ENCODE data around the gene EPYC. TPM values are rescaled to one million over a fixed set of nuclear protein-coding genes. Genes with fewer than 3 reads are reported as not detected.
A peak's percentile ranks its signal among the peaks of the same experiment; 100 is the strongest.

EPYC gene
- total and polyA plus RNA-seq, 4 donors: not detected

GRCh38 chr12:90954428-90954827 is 50.3 kb downstream of the EPYC start:
- H3K9me3 ChIP-seq (ENCODE audit: control insufficient read depth in 4 of 4, low read length in 3 of 4): no peaks in the 10 kb centered on the region
- no peak for TF ChIP-seq FOXA1 (IDR thresholded peaks at IDR 0.05)
- TF ChIP-seq GABPA (IDR thresholded peaks at IDR 0.05 in 1 of 2, conservative IDR thresholded peaks at IDR 0.05 in 1 of 2): no peak
- TF ChIP-seq RAD21 (IDR thresholded peaks at IDR 0.05): no peak
- no peak for TF ChIP-seq HNF4A (conservative IDR thresholded peaks at IDR 0.05)
- TF ChIP-seq RXRA (IDR thresholded peaks at IDR 0.05): no peak
- no peak for TF ChIP-seq YY1 (IDR thresholded peaks at IDR 0.05)
- TF ChIP-seq FOXA2 (IDR thresholded peaks at IDR 0.05): no peak
- no peak for TF ChIP-seq CTCF (IDR thresholded peaks at IDR 0.05; ENCODE audit: low read depth, low read length, missing input control)
- no peak for TF ChIP-seq ATF3 (IDR thresholded peaks at IDR 0.05)
- TF ChIP-seq ZBTB33 (IDR thresholded peaks at IDR 0.05): no peak
- no peak for TF ChIP-seq HNF4G (IDR thresholded peaks at IDR 0.05)
- no peak for TF ChIP-seq SP1 (IDR thresholded peaks at IDR 0.05)
- no peak overlapping the region for H3K4me3 ChIP-seq (ENCODE audit: low read depth in 1 of 3, low read length in 3 of 3)
- no peak overlapping the region for H3K9ac ChIP-seq (ENCODE audit: low read depth in 1 of 2, low read length in 2 of 2)
- H3K27me3 ChIP-seq (ENCODE audit: control insufficient read depth in 4 of 4, insufficient read depth in 4 of 4, low read length in 3 of 4): no peaks in the 10 kb centered on the region
- H3K27ac ChIP-seq (ENCODE audit: low read depth in 1 of 2, low read length in 2 of 2): no peak overlapping the region
- H3K4me1 ChIP-seq (ENCODE audit: control insufficient read depth in 4 of 4, insufficient read depth in 4 of 4, low read length in 3 of 4): no peaks in the 10 kb centered on the region
- no peak for DNase-seq (ENCODE audit: low spot score)
- 98% methylated on average over 25 of the region's 25 CpGs for WGBS
- H3K36me3 ChIP-seq (ENCODE audit: control insufficient read depth in 4 of 4, insufficient read depth in 3 of 4, low read depth in 1 of 4, low read length in 3 of 4): no peaks in the 10 kb centered on the region

- H3K27me3 ChIP-seq (ENCODE audit: control insufficient read depth in 4 of 4, insufficient read depth in 4 of 4, low read length in 3 of 4): no peaks in the 10 kb centered on the region
- H3K4me1 ChIP-seq (ENCODE audit: control insufficient read depth in 4 of 4, insufficient read depth in 4 of 4, low read length in 3 of 4): no peaks in the 10 kb centered on the region
- DNase-seq (ENCODE audit: low spot score): no peak
- WGBS: 78% methylated on average over 32 of the region's 32 CpGs
- no peaks in the 10 kb centered on the region for H3K9me3 ChIP-seq (ENCODE audit: control insufficient read depth in 4 of 4, low read length in 3 of 4)
- H3K36me3 ChIP-seq (ENCODE audit: control insufficient read depth in 4 of 4, insufficient read depth in 3 of 4, low read depth in 1 of 4, low read length in 3 of 4): no peaks in the 10 kb centered on the region
- H3K4me3 ChIP-seq (ENCODE audit: low read depth in 1 of 3, low read length in 3 of 3): no peak overlapping the region
- H3K27ac ChIP-seq (ENCODE audit: low read depth in 1 of 2, low read length in 2 of 2): no peak overlapping the region
- no peak overlapping the region for H3K9ac ChIP-seq (ENCODE audit: low read depth in 1 of 2, low read length in 2 of 2)
- TF ChIP-seq NR2F2 (IDR thresholded peaks at IDR 0.05) (no peak), RAD21 (IDR thresholded peaks at IDR 0.05) (peak in 1 of 2 donors; percentile 16), RXRA (IDR thresholded peaks at IDR 0.05) (no peak), CTCF (IDR thresholded peaks at IDR 0.05; ENCODE audit: low read depth, low read length, missing input control) (peak; percentile 19), REST (IDR thresholded peaks at IDR 0.05) (no peak)
Observed at GRCh38 chr12:90953956-90954421, 50.8 kb downstream of the EPYC start.

Data from liver (tissue), 9 donors.